ENCODE data around the gene KIF2C.
A peak's percentile ranks its signal among the peaks of the same experiment; 100 is the strongest.

DNA sequence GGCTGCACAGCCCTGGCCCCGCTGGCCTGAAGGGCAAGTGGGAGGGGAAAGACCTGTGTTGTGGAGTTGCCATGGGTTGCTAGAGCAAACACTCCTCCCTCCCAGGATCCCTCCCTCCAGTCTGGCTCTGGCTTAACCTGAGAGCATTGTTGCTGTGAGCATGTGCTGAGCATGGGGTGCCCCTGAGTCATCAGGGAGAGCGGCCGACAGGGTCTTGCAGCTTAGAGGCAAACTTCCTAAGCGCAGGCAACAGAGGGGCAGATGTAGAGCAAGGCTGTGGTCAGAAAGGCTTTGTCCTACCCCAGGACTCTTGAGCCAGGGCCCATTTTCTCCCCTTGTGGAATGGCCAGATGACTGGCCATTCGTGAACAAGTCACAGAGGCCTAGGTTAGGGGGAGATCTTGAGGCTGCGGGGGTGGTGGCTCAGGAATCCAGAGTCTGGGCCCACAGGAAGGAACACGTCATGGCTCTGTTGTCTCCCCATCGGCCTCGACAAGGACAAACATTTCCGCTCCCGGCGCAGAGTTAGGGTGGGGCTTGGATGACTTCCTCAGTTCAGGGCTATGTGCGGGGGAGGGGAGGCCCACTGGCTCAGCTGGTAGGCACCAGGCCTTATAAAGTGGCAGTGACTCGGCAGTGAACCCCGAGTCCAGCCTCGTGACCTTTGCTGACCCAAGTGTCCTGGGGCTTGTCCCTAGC lies 67.9 kb downstream of the KIF2C start:
- TF ChIP-seq, protein P1, sequence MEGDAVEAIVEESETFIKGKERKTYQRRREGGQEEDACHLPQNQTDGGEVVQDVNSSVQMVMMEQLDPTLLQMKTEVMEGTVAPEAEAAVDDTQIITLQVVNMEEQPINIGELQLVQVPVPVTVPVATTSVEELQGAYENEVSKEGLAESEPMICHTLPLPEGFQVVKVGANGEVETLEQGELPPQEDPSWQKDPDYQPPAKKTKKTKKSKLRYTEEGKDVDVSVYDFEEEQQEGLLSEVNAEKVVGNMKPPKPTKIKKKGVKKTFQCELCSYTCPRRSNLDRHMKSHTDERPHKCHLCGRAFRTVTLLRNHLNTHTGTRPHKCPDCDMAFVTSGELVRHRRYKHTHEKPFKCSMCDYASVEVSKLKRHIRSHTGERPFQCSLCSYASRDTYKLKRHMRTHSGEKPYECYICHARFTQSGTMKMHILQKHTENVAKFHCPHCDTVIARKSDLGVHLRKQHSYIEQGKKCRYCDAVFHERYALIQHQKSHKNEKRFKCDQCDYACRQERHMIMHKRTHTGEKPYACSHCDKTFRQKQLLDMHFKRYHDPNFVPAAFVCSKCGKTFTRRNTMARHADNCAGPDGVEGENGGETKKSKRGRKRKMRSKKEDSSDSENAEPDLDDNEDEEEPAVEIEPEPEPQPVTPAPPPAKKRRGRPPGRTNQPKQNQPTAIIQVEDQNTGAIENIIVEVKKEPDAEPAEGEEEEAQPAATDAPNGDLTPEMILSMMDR (IDR thresholded peaks at IDR 0.05): no peak
- TF ChIP-seq POLR2AphosphoS5 (IDR thresholded peaks at IDR 0.05; ENCODE audit: low read depth, low read length) (peak; percentile 50; the same call in 1 of the 2 replicates), SIN3A (IDR thresholded peaks at IDR 0.05; ENCODE audit: borderline replicate concordance, insufficient read depth, low read depth, low read length) (no peak), TCF7L2 (IDR thresholded peaks at IDR 0.05; ENCODE audit: low read depth, low read length) (no peak)
- TF ChIP-seq, protein P2, sequence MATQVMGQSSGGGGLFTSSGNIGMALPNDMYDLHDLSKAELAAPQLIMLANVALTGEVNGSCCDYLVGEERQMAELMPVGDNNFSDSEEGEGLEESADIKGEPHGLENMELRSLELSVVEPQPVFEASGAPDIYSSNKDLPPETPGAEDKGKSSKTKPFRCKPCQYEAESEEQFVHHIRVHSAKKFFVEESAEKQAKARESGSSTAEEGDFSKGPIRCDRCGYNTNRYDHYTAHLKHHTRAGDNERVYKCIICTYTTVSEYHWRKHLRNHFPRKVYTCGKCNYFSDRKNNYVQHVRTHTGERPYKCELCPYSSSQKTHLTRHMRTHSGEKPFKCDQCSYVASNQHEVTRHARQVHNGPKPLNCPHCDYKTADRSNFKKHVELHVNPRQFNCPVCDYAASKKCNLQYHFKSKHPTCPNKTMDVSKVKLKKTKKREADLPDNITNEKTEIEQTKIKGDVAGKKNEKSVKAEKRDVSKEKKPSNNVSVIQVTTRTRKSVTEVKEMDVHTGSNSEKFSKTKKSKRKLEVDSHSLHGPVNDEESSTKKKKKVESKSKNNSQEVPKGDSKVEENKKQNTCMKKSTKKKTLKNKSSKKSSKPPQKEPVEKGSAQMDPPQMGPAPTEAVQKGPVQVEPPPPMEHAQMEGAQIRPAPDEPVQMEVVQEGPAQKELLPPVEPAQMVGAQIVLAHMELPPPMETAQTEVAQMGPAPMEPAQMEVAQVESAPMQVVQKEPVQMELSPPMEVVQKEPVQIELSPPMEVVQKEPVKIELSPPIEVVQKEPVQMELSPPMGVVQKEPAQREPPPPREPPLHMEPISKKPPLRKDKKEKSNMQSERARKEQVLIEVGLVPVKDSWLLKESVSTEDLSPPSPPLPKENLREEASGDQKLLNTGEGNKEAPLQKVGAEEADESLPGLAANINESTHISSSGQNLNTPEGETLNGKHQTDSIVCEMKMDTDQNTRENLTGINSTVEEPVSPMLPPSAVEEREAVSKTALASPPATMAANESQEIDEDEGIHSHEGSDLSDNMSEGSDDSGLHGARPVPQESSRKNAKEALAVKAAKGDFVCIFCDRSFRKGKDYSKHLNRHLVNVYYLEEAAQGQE (IDR thresholded peaks at IDR 0.05; ENCODE audit: insufficient read depth in 1 of 2, low read depth in 2 of 2, low read length in 1 of 2): no peak

Measured in Panc1 (cell line).